Nephron progenitor cell (in vitro differentiated cells): Measurements from ENCODE around the gene SETD1A.

ENCODE experiments used
- DNase-seq: peaks from one replicate; pipeline ENCODE4 v3.0.0; 2021
- H3K27ac Mint-ChIP-seq: 2 replicates; pipeline ENCODE4 v1.8.0; 2021; ENCODE audit warnings: mild to moderate bottlenecking, moderate library complexity, mixed read lengths
- H3K27me3 Mint-ChIP-seq: 2 replicates; pipeline ENCODE4 v1.8.0; 2021; ENCODE audit warnings: mild to moderate bottlenecking, low read depth, mixed read lengths; ENCODE audit not compliant: poor library complexity
- H3K36me3 Mint-ChIP-seq: 2 replicates; pipeline ENCODE4 v1.8.0; 2021; ENCODE audit warnings: low read depth, mixed read lengths
- H3K4me1 Mint-ChIP-seq: 2 replicates; pipeline ENCODE4 v1.8.0; 2021; ENCODE audit warnings: mixed read lengths
- H3K4me3 Mint-ChIP-seq: 2 replicates; pipeline ENCODE4 v1.8.0; 2021; ENCODE audit warnings: mild to moderate bottlenecking, moderate library complexity, mixed read lengths
- H3K9me3 Mint-ChIP-seq: 2 replicates; pipeline ENCODE4 v1.8.0; 2021; ENCODE audit warnings: mild to moderate bottlenecking, moderate library complexity, mixed read lengths
- TF ChIP-seq, protein P1 (sequence below): fragments of 200-600 bp; sonication (generic); IDR thresholded peaks from 2 replicates; pipeline ENCODE4 v1.5.0; 2021; ENCODE audit warnings: antibody characterized with exemption

Gene SETD1A

DNA sequence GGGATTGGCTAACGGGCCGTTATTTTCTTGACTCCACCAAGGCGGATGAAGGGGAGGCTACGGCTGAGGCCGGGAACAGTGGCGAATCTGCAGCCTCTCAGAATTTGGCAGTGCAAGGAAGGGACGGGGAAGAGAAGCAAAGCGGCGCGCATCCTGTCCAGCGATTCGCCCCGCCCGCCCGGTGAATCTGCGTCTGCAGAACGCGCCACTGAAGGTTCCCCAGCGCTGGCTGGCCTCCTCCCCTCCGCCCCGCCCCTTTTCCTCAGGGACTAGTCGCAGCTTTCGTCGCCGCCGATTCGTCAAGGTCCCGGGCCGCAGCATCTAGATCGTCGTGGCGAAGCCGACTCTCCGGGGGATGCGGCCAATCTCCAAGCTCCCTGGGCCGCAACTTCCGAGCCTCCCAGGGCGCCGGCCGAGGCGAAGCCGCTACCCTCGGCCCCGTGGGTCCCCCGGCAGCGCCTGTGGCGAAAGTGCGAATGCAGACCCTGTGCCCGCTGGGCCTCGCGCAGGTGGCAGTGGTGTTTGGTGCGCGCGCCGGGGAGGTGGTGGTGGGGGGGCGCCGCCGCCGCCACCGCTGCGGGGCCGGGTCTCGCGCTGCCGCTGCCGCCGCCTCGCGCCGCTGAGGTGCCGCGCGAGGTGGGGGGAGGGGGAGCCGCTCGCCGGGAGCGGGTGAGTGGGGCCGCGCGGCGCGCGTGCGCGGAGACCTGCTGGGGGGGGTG lies at the start of gene SETD1A:
SETD1A (plus strand) TSS at position 299 of the 719 bp plus-strand sequence. CDS start 978 bp downstream, outside the sequence.
- peaks cover 4% of the 10 kb centered on the region for H3K27me3 Mint-ChIP-seq
- TF ChIP-seq, protein P1, sequence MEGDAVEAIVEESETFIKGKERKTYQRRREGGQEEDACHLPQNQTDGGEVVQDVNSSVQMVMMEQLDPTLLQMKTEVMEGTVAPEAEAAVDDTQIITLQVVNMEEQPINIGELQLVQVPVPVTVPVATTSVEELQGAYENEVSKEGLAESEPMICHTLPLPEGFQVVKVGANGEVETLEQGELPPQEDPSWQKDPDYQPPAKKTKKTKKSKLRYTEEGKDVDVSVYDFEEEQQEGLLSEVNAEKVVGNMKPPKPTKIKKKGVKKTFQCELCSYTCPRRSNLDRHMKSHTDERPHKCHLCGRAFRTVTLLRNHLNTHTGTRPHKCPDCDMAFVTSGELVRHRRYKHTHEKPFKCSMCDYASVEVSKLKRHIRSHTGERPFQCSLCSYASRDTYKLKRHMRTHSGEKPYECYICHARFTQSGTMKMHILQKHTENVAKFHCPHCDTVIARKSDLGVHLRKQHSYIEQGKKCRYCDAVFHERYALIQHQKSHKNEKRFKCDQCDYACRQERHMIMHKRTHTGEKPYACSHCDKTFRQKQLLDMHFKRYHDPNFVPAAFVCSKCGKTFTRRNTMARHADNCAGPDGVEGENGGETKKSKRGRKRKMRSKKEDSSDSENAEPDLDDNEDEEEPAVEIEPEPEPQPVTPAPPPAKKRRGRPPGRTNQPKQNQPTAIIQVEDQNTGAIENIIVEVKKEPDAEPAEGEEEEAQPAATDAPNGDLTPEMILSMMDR = no peak
- peak within 1 kb of the TSS; percentile 94 for H3K4me3 Mint-ChIP-seq
- no peaks in the 10 kb centered on the region for H3K9me3 Mint-ChIP-seq
- H3K36me3 Mint-ChIP-seq = peaks cover 35% of the 10 kb centered on the region
- peak; percentile 98 for DNase-seq
- peak within 1 kb of the TSS; percentile 100 for H3K27ac Mint-ChIP-seq
- H3K4me1 Mint-ChIP-seq = peaks cover 38% of the 10 kb centered on the region

DNA sequence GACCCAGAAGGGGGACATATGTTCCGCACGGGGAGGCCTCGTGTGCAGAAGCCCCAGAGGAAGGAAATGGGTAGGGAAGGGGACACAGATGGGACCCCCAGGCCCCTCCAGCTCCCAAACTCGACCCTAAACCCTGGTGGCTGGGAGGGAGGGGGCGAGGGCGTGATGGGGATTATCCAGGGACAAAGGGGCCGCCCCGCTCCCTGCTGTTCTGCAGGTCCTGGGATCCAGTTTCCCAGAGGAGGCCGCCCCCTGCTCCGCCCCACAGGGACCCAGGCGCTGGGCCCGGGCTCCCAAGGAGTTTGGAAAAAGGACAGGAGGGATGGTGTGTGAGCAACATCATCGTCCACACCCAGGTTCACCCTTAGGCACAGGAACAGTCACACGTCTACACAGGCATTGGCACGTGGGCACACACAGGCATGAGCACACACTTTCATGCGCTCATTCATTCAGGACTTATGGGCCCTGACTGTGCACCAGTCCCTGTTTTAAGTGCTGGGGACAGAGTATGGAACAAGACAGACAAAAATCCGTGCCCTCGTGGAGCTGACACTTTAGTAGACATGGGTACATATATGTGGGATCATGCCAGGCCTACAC lies 47.0 kb upstream of the SETD1A start:
- no peak overlapping the region for H3K4me3 Mint-ChIP-seq
- TF ChIP-seq, protein P1 = no peak
- no peaks in the 10 kb centered on the region for H3K36me3 Mint-ChIP-seq
- H3K9me3 Mint-ChIP-seq = no peaks in the 10 kb centered on the region
- peaks cover 31% of the 10 kb centered on the region for H3K4me1 Mint-ChIP-seq
- peaks cover 4% of the 10 kb centered on the region for H3K27me3 Mint-ChIP-seq
- no peak for DNase-seq
- no peak overlapping the region for H3K27ac Mint-ChIP-seq

DNA sequence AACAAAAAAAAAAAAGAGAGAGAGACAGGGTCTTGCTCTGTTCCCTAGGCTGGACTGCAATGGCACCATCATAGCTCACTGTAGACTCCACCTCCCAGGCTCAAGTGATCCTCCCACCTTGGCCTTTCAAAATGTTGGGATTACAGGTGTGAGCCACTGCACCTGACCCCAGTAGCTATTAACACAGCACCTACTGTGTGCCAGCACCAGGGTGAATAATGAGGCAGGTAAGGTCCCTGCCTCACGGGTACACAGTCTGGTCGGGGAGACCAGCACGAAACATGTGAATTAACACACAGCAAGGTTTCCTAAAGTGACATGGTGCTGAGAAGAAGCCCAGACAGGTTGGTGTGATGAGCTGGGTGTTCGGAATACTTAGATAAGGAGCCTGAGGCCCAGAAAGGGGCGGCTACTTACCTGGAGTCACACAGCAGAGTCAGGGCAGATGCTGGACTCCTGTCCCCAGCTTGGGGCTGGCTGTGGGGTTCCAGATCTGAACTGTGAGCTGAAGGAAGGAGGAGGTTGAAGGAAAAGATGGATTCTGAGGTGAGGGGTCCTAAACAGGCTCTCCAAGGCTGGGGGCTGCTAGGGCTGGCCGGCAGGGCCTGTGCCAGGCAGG lies 44.7 kb upstream of the SETD1A start:
- DNase-seq = no peak
- Mint-ChIP-seq H3K4me3 (no peak overlapping the region), H3K36me3 (no peaks in the 10 kb centered on the region), H3K27ac (no peak overlapping the region), H3K4me1 (peaks cover 24% of the 10 kb centered on the region), H3K9me3 (no peaks in the 10 kb centered on the region), H3K27me3 (no peaks in the 10 kb centered on the region)
- TF ChIP-seq, protein P1 = no peak

DNA sequence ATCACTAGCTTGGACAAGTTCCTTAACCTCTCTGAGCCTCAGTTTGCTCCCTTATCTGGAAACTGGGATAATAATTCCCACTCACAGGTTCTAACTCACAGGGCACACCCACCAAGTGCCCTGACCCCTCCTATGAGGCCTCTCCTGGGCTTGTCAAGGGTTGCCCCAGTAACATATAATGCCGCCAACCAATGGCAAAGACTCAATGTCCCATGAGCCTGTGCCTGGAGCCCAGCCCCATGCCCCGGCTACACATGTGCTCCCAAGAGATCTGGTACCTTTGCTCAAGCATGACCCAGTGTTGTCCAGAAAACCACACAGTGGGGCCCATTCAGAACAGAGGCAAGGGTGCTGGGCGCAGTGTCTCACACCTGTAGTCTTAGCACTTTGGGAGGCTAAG lies 42.7 kb upstream of the SETD1A start:
- TF ChIP-seq, protein P1 = no peak
- peaks cover 2% of the 10 kb centered on the region for H3K27me3 Mint-ChIP-seq
- no peak for DNase-seq
- no peak overlapping the region for H3K27ac Mint-ChIP-seq
- peaks cover 18% of the 10 kb centered on the region for H3K4me1 Mint-ChIP-seq
- no peak overlapping the region for H3K4me3 Mint-ChIP-seq
- no peaks in the 10 kb centered on the region for H3K9me3 Mint-ChIP-seq
- H3K36me3 Mint-ChIP-seq = no peaks in the 10 kb centered on the region

- no peak for DNase-seq
- Mint-ChIP-seq H3K36me3 (no peaks in the 10 kb centered on the region), H3K27ac (peak overlapping the region; percentile 54), H3K4me1 (peaks cover 12% of the 10 kb centered on the region), H3K27me3 (peaks cover 3% of the 10 kb centered on the region), H3K4me3 (no peak overlapping the region), H3K9me3 (no peaks in the 10 kb centered on the region)
- TF ChIP-seq, protein P1 = no peak
These were observed 38.9 kb upstream of the SETD1A start for GRCh38 chr16:30918614-30919013.
